SK-N-SH (cell line): Measurements from ENCODE around the gene PAPPA2. TPM values are rescaled to one million over a fixed set of nuclear protein-coding genes. Genes with fewer than 3 reads are reported as not detected.

Experiments used
- CTCF ChIA-PET: fragments of 300-600, 350-600 bp; formaldehyde crosslinking; extraction: SDS; loops from one replicate; lab custom pipeline; 2021; lab: Yijun Ruan, JAX
- POLR2A ChIA-PET: fragments of 350-600 bp; sonication (Branson Sonifier 250); formaldehyde crosslinking; extraction: SDS; loops from one replicate; lab custom pipeline; 2020; ENCODE audit warnings: antibody characterized with exemption, inconsistent platforms; lab: Yijun Ruan, JAX
- DNase-seq: peaks from one replicate; pipeline ENCODE4 v3.0.0; 2012
- H2AFZ ChIP-seq: fragments of 200-600 bp; sonication (generic); 2 replicates; pipeline ENCODE4 v1.8.1; 2016; ENCODE audit warnings: antibody characterized with exemption, mild to moderate bottlenecking, low read depth
- H3F3A ChIP-seq: fragments of 200-600 bp; sonication (generic); replicated peaks from 2 replicates; pipeline ENCODE3; 2016; ENCODE audit warnings: antibody characterized with exemption, mild to moderate bottlenecking; ENCODE audit not compliant: insufficient read depth
- H3K27ac ChIP-seq, 2 experiments: fragments of 200-500 bp in 1 of 2; fragments of 200-600 bp in 1 of 2; sonication (Bioruptor generic) in 1 of 2; sonication (generic), shearing (Covaris generic) in 1 of 2; 2 replicates each; pipeline versions ENCODE4 v1.5.1 to v1.6.1; 2014 to 2016; ENCODE audit warnings: low read depth in 2 of 2, inconsistent platforms in 1 of 2, low read length in 1 of 2, mild to moderate bottlenecking in 1 of 2, mixed read lengths in 1 of 2
- H3K27me3 ChIP-seq: fragments of 200-600 bp; sonication (generic), shearing (Covaris generic); 2 replicates; pipeline ENCODE4 v1.6.1; 2016; ENCODE audit warnings: mixed run types; ENCODE audit not compliant: insufficient read depth
- H3K36me3 ChIP-seq, 2 experiments: fragments of 200-500 bp in 1 of 2; fragments of 200-600 bp in 1 of 2; sonication (Bioruptor generic) in 1 of 2; sonication (generic) in 1 of 2; replicated peaks in 1 of 2; 2 replicates each; pipeline versions ENCODE3 to v1.5.1; 2014 to 2016; ENCODE audit warnings: low read length in 1 of 2, mild to moderate bottlenecking in 1 of 2; ENCODE audit not compliant: insufficient read depth in 2 of 2, control insufficient read depth in 1 of 2
- H3K4me1 ChIP-seq, 2 experiments: fragments of 200-500 bp in 1 of 2; fragments of 200-600 bp in 1 of 2; sonication (Bioruptor generic) in 1 of 2; sonication (generic), shearing (Covaris generic) in 1 of 2; 2 replicates each; pipeline versions ENCODE4 v1.5.1 to v1.6.1; 2014 to 2016; ENCODE audit warnings: low read depth in 1 of 2, low read length in 1 of 2, mixed run types in 1 of 2; ENCODE audit not compliant: insufficient read depth in 2 of 2, control insufficient read depth in 1 of 2
- H3K4me2 ChIP-seq: fragments of 200-600 bp; sonication (generic), shearing (Covaris generic); 2 replicates; pipeline ENCODE4 v1.6.1; 2017; ENCODE audit warnings: mixed run types
- H3K4me3 ChIP-seq, 2 experiments: fragments of 200-500 bp in 1 of 2; fragments of 200-600 bp in 1 of 2; sonication (Bioruptor generic) in 1 of 2; sonication (generic), shearing (Covaris generic) in 1 of 2; 2 replicates each; pipeline versions ENCODE4 v1.5.1 to v1.8.1; 2014 to 2016; ENCODE audit warnings: low read depth in 2 of 2, inconsistent platforms in 1 of 2, low read length in 1 of 2, mild to moderate bottlenecking in 1 of 2, mixed read lengths in 1 of 2, moderate library complexity in 1 of 2
- H3K79me2 ChIP-seq: fragments of 200-600 bp; sonication (generic); 2 replicates; pipeline ENCODE4 v1.8.1; 2017; ENCODE audit warnings: mild to moderate bottlenecking; ENCODE audit not compliant: insufficient read depth
- H3K9ac ChIP-seq: fragments of 200-600 bp; sonication (generic); 2 replicates; pipeline ENCODE4 v1.6.1; 2017; ENCODE audit warnings: mixed run types
- H3K9me2 ChIP-seq: fragments of 200-600 bp; sonication (generic); 2 replicates; pipeline ENCODE4 v1.6.1; 2017; ENCODE audit warnings: mixed run types
- H3K9me3 ChIP-seq: fragments of 200-600 bp; sonication (generic); 2 replicates; pipeline ENCODE4 v1.6.1; 2017; ENCODE audit warnings: mixed run types, mild to moderate bottlenecking, moderate library complexity
- H4K20me1 ChIP-seq: fragments of 200-600 bp; sonication (generic); 2 replicates; pipeline ENCODE4 v1.6.1; 2017; ENCODE audit warnings: mild to moderate bottlenecking, mixed run types; ENCODE audit not compliant: insufficient read depth
- ELF1 ChIP-seq: IDR thresholded peaks from 2 replicates; pipeline ENCODE4 v1.4.0; 2012
- EP300 ChIP-seq, 2 experiments: IDR thresholded peaks; 2 replicates each; pipeline versions ENCODE4 v1.4.0 to v1.6.1; 2012; ENCODE audit warnings: borderline replicate concordance in 1 of 2, low read depth in 1 of 2, low read length in 1 of 2
- FOSL2 ChIP-seq: IDR thresholded peaks from 2 replicates; pipeline ENCODE4 v1.4.0; 2012; ENCODE audit warnings: low read depth, mild to moderate bottlenecking, moderate library complexity, borderline replicate concordance
- NFIC ChIP-seq: IDR thresholded peaks from 2 replicates; pipeline ENCODE4 v1.4.0; 2012; ENCODE audit warnings: borderline replicate concordance
- NRF1 ChIP-seq: IDR thresholded peaks from 2 replicates; pipeline ENCODE4 v1.6.1; 2012; ENCODE audit warnings: low read depth, mild to moderate bottlenecking, low read length
- POLR2AphosphoS5 ChIP-seq: IDR thresholded peaks from 2 replicates; pipeline ENCODE4 v1.6.1; 2012; ENCODE audit warnings: low read depth, low read length
- RAD21 ChIP-seq: IDR thresholded peaks from 2 replicates; pipeline ENCODE4 v1.6.1; 2012; ENCODE audit warnings: mild to moderate bottlenecking, low read length
- RFX5 ChIP-seq: IDR thresholded peaks from 2 replicates; pipeline ENCODE4 v1.6.1; 2012; ENCODE audit warnings: mild to moderate bottlenecking, improper control_type of control experiment, low read length
- RXRA ChIP-seq: IDR thresholded peaks from 2 replicates; pipeline ENCODE4 v1.4.0; 2012; ENCODE audit warnings: low read depth, mild to moderate bottlenecking, borderline replicate concordance
- SIN3A ChIP-seq: IDR thresholded peaks from 2 replicates; pipeline ENCODE4 v1.6.1; 2012; ENCODE audit warnings: low read depth, mild to moderate bottlenecking, low read length, moderate library complexity, borderline replicate concordance
- TEAD4 ChIP-seq: IDR thresholded peaks from 2 replicates; pipeline ENCODE4 v1.4.0; 2012; ENCODE audit warnings: mild to moderate bottlenecking, borderline replicate concordance; ENCODE audit not compliant: insufficient read depth
- WGBS: methylation state at CpG from one replicate; pipeline ENCODE4 v1.1.6; 2017; ENCODE audit warnings: low lambda C conversion rate; 5-methylcytosine and 5-hydroxymethylcytosine counted together
- polyA plus RNA-seq, 3 experiments: library from polyadenylated mRNA; depleted of rRNA; stranded (reverse); fragments of >200 nt; gene quantifications; 2 replicates each; pipeline ENCODE4 v1.2.3, GENCODE V29; 2012
- TF ChIP-seq, protein P1 (sequence below): fragments of 150-350 bp; IDR thresholded peaks from 2 replicates; pipeline ENCODE4 v1.6.1; 2016; ENCODE audit warnings: mild to moderate bottlenecking, low read depth, low read length
- TF ChIP-seq, protein P2 (sequence below): IDR thresholded peaks from 2 replicates; pipeline ENCODE4 v1.6.1; 2012; ENCODE audit warnings: mild to moderate bottlenecking, low read depth, low read length, moderate library complexity

The PAPPA2 gene
- polyA plus RNA-seq, 1 of the 3 experiments (the other 2 are of a cell fraction) = 0.02 TPM

- Histone ChIP-seq H3F3A (no peaks in the 10 kb centered on the region), H3K9ac (no peak overlapping the region), H3K79me2 (no peaks in the 10 kb centered on the region), H3K9me3 (no peaks in the 10 kb centered on the region), H3K4me3 (no peak overlapping the region), H4K20me1 (no peaks in the 10 kb centered on the region), H3K27me3 (no peaks in the 10 kb centered on the region), H3K27ac (no peak overlapping the region), H3K9me2 (no peaks in the 10 kb centered on the region), H2AFZ (no peak overlapping the region), H3K4me1 (peaks cover 0 to 7% of the 10 kb centered on the region in 2 experiments; a peak in 2 of 4 replicates), H3K4me2 (no peak overlapping the region), H3K36me3 (no peaks in the 10 kb centered on the region)
- DNase-seq = peak; percentile 2
- ChIA-PET CTCF (interaction anchor here (1.1 to 1.3 kb wide), 2 partner anchors 9 to 326 kb away, joined by 3 to 4 read pairs; no protein-coding TSS in a partner anchor), POLR2A (no interaction called here)
- TF ChIP-seq, protein P1, sequence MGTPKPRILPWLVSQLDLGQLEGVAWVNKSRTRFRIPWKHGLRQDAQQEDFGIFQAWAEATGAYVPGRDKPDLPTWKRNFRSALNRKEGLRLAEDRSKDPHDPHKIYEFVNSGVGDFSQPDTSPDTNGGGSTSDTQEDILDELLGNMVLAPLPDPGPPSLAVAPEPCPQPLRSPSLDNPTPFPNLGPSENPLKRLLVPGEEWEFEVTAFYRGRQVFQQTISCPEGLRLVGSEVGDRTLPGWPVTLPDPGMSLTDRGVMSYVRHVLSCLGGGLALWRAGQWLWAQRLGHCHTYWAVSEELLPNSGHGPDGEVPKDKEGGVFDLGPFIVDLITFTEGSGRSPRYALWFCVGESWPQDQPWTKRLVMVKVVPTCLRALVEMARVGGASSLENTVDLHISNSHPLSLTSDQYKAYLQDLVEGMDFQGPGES = no peak
- no peak for TF ChIP-seq RFX5
- no peak for TF ChIP-seq NFIC
- no peak for TF ChIP-seq SIN3A
- TF ChIP-seq RXRA = no peak
- no peak for TF ChIP-seq ELF1
- TF ChIP-seq, protein P2, sequence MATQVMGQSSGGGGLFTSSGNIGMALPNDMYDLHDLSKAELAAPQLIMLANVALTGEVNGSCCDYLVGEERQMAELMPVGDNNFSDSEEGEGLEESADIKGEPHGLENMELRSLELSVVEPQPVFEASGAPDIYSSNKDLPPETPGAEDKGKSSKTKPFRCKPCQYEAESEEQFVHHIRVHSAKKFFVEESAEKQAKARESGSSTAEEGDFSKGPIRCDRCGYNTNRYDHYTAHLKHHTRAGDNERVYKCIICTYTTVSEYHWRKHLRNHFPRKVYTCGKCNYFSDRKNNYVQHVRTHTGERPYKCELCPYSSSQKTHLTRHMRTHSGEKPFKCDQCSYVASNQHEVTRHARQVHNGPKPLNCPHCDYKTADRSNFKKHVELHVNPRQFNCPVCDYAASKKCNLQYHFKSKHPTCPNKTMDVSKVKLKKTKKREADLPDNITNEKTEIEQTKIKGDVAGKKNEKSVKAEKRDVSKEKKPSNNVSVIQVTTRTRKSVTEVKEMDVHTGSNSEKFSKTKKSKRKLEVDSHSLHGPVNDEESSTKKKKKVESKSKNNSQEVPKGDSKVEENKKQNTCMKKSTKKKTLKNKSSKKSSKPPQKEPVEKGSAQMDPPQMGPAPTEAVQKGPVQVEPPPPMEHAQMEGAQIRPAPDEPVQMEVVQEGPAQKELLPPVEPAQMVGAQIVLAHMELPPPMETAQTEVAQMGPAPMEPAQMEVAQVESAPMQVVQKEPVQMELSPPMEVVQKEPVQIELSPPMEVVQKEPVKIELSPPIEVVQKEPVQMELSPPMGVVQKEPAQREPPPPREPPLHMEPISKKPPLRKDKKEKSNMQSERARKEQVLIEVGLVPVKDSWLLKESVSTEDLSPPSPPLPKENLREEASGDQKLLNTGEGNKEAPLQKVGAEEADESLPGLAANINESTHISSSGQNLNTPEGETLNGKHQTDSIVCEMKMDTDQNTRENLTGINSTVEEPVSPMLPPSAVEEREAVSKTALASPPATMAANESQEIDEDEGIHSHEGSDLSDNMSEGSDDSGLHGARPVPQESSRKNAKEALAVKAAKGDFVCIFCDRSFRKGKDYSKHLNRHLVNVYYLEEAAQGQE = no peak
- no peak for TF ChIP-seq TEAD4
- TF ChIP-seq RAD21 = no peak
- no peak for TF ChIP-seq NRF1
- TF ChIP-seq EP300 (IDR thresholded peaks at IDR 0.05; ENCODE audit: borderline replicate concordance in 1 of 2, low read depth in 1 of 2, low read length in 1 of 2) = no peak
- 21% methylated on average over 4 of the region's 4 CpGs for WGBS
Measured at GRCh38 chr1:176517484-176517883, 54.5 kb downstream of the PAPPA2 start.

DNA sequence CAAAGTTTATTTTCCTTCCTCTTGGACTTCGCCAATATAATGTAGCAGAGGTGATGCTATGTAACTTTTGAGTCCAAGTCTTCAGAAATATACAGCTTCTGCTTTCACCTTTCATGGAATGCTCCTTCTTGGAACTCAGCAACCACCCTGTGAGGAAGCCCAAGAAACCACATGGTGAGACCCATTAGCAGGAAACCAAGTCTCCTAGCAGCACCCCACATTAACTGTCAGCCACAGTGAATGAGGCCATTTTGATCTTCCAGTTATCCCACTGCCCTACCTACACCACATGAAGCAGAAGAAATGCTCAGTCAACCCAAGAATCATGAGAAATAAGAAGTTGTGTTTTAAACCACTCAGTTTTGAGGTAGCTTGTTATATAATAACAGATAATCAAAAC is 58.2 kb downstream of the PAPPA2 start:
- no peak for DNase-seq
- ChIA-PET POLR2A (no interaction called here), CTCF (no interaction called here)
- H3K4me3 ChIP-seq = no peak overlapping the region
- H3K27ac ChIP-seq = no peak overlapping the region
- no peak overlapping the region for H3K4me2 ChIP-seq
- no peaks in the 10 kb centered on the region for H3K9me2 ChIP-seq
- H3K79me2 ChIP-seq = no peaks in the 10 kb centered on the region
- no peaks in the 10 kb centered on the region for H3F3A ChIP-seq
- no peaks in the 10 kb centered on the region for H3K9me3 ChIP-seq
- no peaks in the 10 kb centered on the region for H3K27me3 ChIP-seq
- H3K4me1 ChIP-seq = peaks cover 0 to 7% of the 10 kb centered on the region in 2 experiments; a peak in 2 of 4 replicates
- H3K9ac ChIP-seq = no peak overlapping the region
- TF ChIP-seq RXRA (no peak), RFX5 (no peak), POLR2AphosphoS5 (no peak), FOSL2 (no peak), NFIC (no peak), TEAD4 (no peak)
- WGBS = 0% methylated on average over 1 of the region's 1 CpG
- H4K20me1 ChIP-seq = no peaks in the 10 kb centered on the region
- no peaks in the 10 kb centered on the region for H3K36me3 ChIP-seq
- H2AFZ ChIP-seq = no peak overlapping the region
